LNCAP (cell line): ENCODE data around the gene FCRL2.
A peak's percentile ranks its signal among the peaks of the same experiment; 100 is the strongest.

Experiments
- CTCF ChIP-seq: fragments of 450-650 bp; IDR thresholded peaks from 2 replicates; pipeline ENCODE4 v1.5.1; 2017; ENCODE audit warnings: mild to moderate bottlenecking

Gene FCRL2

GRCh38 chr1:157773493-157774350, 3.2 kb downstream of the FCRL2 start:
- peak; percentile 66 for TF ChIP-seq CTCF

GRCh38 chr1:157771661-157772425, 5.1 kb downstream of the FCRL2 start:
- no peak for TF ChIP-seq CTCF

GRCh38 chr1:157770442-157771043, 6.4 kb downstream of the FCRL2 start:
- peak; percentile 44 for TF ChIP-seq CTCF

- no peak for TF ChIP-seq CTCF
Measured at GRCh38 chr1:157766792-157767191, 10.1 kb downstream of the FCRL2 start.

- no peak for TF ChIP-seq CTCF
Measured at GRCh38 chr1:157758018-157758417, 18.9 kb downstream of the FCRL2 start.

GRCh38 chr1:157753611-157754010, 23.3 kb downstream of the FCRL2 start:
- TF ChIP-seq CTCF: no peak

- TF ChIP-seq CTCF: no peak
Measured at GRCh38 chr1:157751283-157751682, 25.6 kb downstream of the FCRL2 start.
